HCT116 (cell line): ENCODE data around the gene MED23. TPM values are rescaled to one million over a fixed set of nuclear protein-coding genes. Genes with fewer than 3 reads are reported as not detected.

Experiments
- ATAC-seq: fragments of 200-7000 bp; cut with Tn5 transposase; 2 replicates; pipeline ENCODE4 v1.9.1; 2020; ENCODE audit warnings: mild to moderate bottlenecking, moderate library complexity
- BruUV-seq: library from RNA; stranded (reverse); fragments of 400-500 nt; replicated peaks from 2 replicates; lab custom pipeline; 2021; lab: Mats Ljungman, UMichigan
- CTCF ChIA-PET: fragments of 300-600 bp; sonication (Branson Sonifier 250); formaldehyde crosslinking; loops from one replicate; lab custom pipeline; 2021; ENCODE audit warnings: antibody characterized with exemption; lab: Charles Lee
- POLR2A ChIA-PET: fragments of 300-600, 350-600 bp; sonication (Branson Sonifier 250); formaldehyde crosslinking; loops from one replicate; lab custom pipeline; 2021; ENCODE audit warnings: antibody characterized with exemption; lab: Charles Lee
- RAD21 ChIA-PET, 2 experiments: fragments of 300-600 bp; sonication (Branson Sonifier 250); formaldehyde crosslinking; loops; one replicate each; lab custom pipeline; 2023; ENCODE audit warnings: low total read pairs in 2 of 2; ENCODE audit not compliant: uncharacterized antibody in 2 of 2, unreplicated experiment in 2 of 2, low non-redundant PET in 1 of 2; lab: Charles Lee
- DNase-seq: peaks from one replicate; pipeline ENCODE4 v3.0.0-alpha.2; 2010; ENCODE audit warnings: low read depth, low spot score
- H2AFZ ChIP-seq: fragments of 200-600 bp; shearing (Covaris generic), sonication (generic); 2 replicates; pipeline ENCODE4 v1.6.1; 2017; ENCODE audit warnings: low read depth, mixed run types, mixed read lengths, antibody characterized with exemption, low read length; ENCODE audit not compliant: poor library complexity, severe bottlenecking
- H3K27ac ChIP-seq: 2 replicates; pipeline ENCODE4 v1.5.1; 2012; ENCODE audit warnings: low read depth, low read length
- H3K27me3 ChIP-seq: fragments of 200-600 bp; sonication (generic); 2 replicates; pipeline ENCODE4 v1.6.1; 2016; ENCODE audit warnings: mixed run types, low read length, mixed read lengths; ENCODE audit not compliant: insufficient read depth
- H3K36me3 ChIP-seq, 2 experiments: fragments of 200-500 bp in 1 of 2; fragments of 200-600 bp in 1 of 2; sonication (Bioruptor generic) in 1 of 2; sonication (generic) in 1 of 2; 2 replicates each; pipeline versions ENCODE4 v1.5.1 to v1.6.1; 2014 to 2016; ENCODE audit warnings: low read length in 2 of 2, inconsistent platforms in 1 of 2, mixed read lengths in 1 of 2, mixed run types in 1 of 2; ENCODE audit not compliant: insufficient read depth in 2 of 2, control insufficient read depth in 1 of 2
- H3K4me1 ChIP-seq, 2 experiments: fragments of 200-600 bp in 1 of 2; sonication (generic) in 1 of 2; 2 replicates each; pipeline versions ENCODE4 v1.5.1 to v1.6.1; 2012 to 2017; ENCODE audit warnings: low read length in 2 of 2, inconsistent platforms in 1 of 2, mild to moderate bottlenecking in 1 of 2, mixed read lengths in 1 of 2, mixed run types in 1 of 2, moderate library complexity in 1 of 2; ENCODE audit not compliant: insufficient read depth in 2 of 2, control insufficient read depth in 1 of 2
- H3K4me2 ChIP-seq: fragments of 200-600 bp; sonication (generic); 2 replicates; pipeline ENCODE4 v1.6.1; 2017; ENCODE audit warnings: mixed run types, low read length, mixed read lengths
- H3K4me3 ChIP-seq, 2 experiments: fragments of 200-600 bp in 1 of 2; sonication (generic) in 1 of 2; replicated peaks in 1 of 2; 2 replicates each; pipeline ENCODE4 v1.5.1; 2011 to 2016; ENCODE audit warnings: low read length in 2 of 2, control low read depth in 1 of 2, low read depth in 1 of 2, mild to moderate bottlenecking in 1 of 2, mixed read lengths in 1 of 2, mixed run types in 1 of 2
- H3K79me2 ChIP-seq: fragments of 200-600 bp; sonication (generic); 2 replicates; pipeline ENCODE4 v1.6.1; 2017; ENCODE audit warnings: mild to moderate bottlenecking, mixed run types, low read length, moderate library complexity, mixed read lengths; ENCODE audit not compliant: insufficient read depth
- H3K9ac ChIP-seq: fragments of 200-600 bp; sonication (generic); 2 replicates; pipeline ENCODE4 v1.6.1; 2016; ENCODE audit warnings: low read length, mixed read lengths
- H3K9me2 ChIP-seq: fragments of 200-600 bp; sonication (generic), shearing (Covaris generic); 2 replicates; pipeline ENCODE4 v1.6.1; 2017; ENCODE audit warnings: mixed run types, mild to moderate bottlenecking, moderate library complexity; ENCODE audit not compliant: insufficient read depth
- H3K9me3 ChIP-seq, 2 experiments: fragments of 200-500 bp in 1 of 2; fragments of 200-600 bp in 1 of 2; sonication (Bioruptor generic) in 1 of 2; sonication (generic) in 1 of 2; 2 replicates each; pipeline ENCODE4 v1.6.1; 2014 to 2017; ENCODE audit warnings: low read length in 2 of 2, mixed read lengths in 2 of 2, inconsistent platforms in 1 of 2, low read depth in 1 of 2, mild to moderate bottlenecking in 1 of 2, mixed run types in 1 of 2, moderate library complexity in 1 of 2; ENCODE audit not compliant: control insufficient read depth in 1 of 2, insufficient read depth in 1 of 2
- H4K20me1 ChIP-seq: fragments of 200-600 bp; sonication (generic), shearing (Covaris generic); 2 replicates; pipeline ENCODE4 v1.6.1; 2017; ENCODE audit warnings: mixed run types, mild to moderate bottlenecking, moderate library complexity; ENCODE audit not compliant: insufficient read depth
- CEBPB ChIP-seq: IDR thresholded peaks from 2 replicates; pipeline ENCODE4 v1.6.1; 2012; ENCODE audit warnings: low read depth
- EGR1 ChIP-seq: IDR thresholded peaks from 2 replicates; pipeline ENCODE4 v1.6.1; 2012; ENCODE audit warnings: low read depth
- POLR2AphosphoS5 ChIP-seq: IDR thresholded peaks from 2 replicates; pipeline ENCODE4 v1.6.1; 2011; ENCODE audit warnings: mild to moderate bottlenecking, low read depth, low read length, moderate library complexity
- TCF7L2 ChIP-seq: IDR thresholded peaks from 2 replicates; pipeline ENCODE4 v1.7.0; 2011; ENCODE audit warnings: borderline replicate concordance, inconsistent platforms; ENCODE audit not compliant: insufficient read depth, insufficient read length; ENCODE audit errors: extremely low read depth
- intact Hi-C: fragments of 100-400 bp; cut with micrococcal nuclease; formaldehyde crosslinking; loops from 2 replicates; pipeline ENCODE4 v1.10.0; 2022
- total RNA-seq: library from RNA; stranded (reverse); gene quantifications from one replicate; pipeline ENCODE4 v1.2.1, GENCODE V29; 2021; ENCODE audit not compliant: unreplicated experiment
- TF ChIP-seq, protein P1 (sequence below), 3 experiments: fragments of 200-600 bp in 1 of 3; sonication (generic) in 1 of 3; IDR thresholded peaks in 2 of 3; conservative IDR thresholded peaks in 1 of 3; 2 replicates each; pipeline ENCODE4 v1.5.1; 2012 to 2017; ENCODE audit warnings: low read depth in 2 of 3, low read length in 2 of 3, antibody characterized with exemption in 1 of 3, borderline replicate concordance in 1 of 3, control low read depth in 1 of 3, mild to moderate bottlenecking in 1 of 3, mixed read lengths in 1 of 3, mixed run types in 1 of 3, moderate library complexity in 1 of 3; ENCODE audit not compliant: insufficient read depth in 1 of 3
- TF ChIP-seq, protein P2 (sequence below): IDR thresholded peaks from 2 replicates; pipeline ENCODE4 v1.6.1; 2011; ENCODE audit warnings: mild to moderate bottlenecking, low read length, moderate library complexity; ENCODE audit not compliant: insufficient replicate concordance; ENCODE audit errors: extremely low read depth

The MED23 gene
- total RNA-seq, 1 experiment from 2014 or later = 17.2 TPM

- Histone ChIP-seq H3K9me2 (no peaks in the 10 kb centered on the region), H2AFZ (no peak overlapping the region), H3K9me3 (no peaks in the 10 kb centered on the region), H3K4me3 (no peak overlapping the region), H3K4me2 (no peak overlapping the region), H4K20me1 (no peaks in the 10 kb centered on the region; the same call in 1 of the 2 replicates), H3K36me3 (peaks cover 9 to 32% of the 10 kb centered on the region in 2 experiments; a peak in 3 of 4 replicates), H3K4me1 (no peaks in the 10 kb centered on the region)
- ATAC-seq (no peak), DNase-seq (no peak)
- ChIA-PET CTCF (interaction anchor here (4.1 kb wide), 1 partner anchor 15 kb away, joined by 15 read pairs; the partner anchor contains the start of gene MED23), POLR2A (no interaction called here)
- no TSS peak for BruUV-seq
- intact Hi-C loops = no loop called here
- TF ChIP-seq, protein P1, sequence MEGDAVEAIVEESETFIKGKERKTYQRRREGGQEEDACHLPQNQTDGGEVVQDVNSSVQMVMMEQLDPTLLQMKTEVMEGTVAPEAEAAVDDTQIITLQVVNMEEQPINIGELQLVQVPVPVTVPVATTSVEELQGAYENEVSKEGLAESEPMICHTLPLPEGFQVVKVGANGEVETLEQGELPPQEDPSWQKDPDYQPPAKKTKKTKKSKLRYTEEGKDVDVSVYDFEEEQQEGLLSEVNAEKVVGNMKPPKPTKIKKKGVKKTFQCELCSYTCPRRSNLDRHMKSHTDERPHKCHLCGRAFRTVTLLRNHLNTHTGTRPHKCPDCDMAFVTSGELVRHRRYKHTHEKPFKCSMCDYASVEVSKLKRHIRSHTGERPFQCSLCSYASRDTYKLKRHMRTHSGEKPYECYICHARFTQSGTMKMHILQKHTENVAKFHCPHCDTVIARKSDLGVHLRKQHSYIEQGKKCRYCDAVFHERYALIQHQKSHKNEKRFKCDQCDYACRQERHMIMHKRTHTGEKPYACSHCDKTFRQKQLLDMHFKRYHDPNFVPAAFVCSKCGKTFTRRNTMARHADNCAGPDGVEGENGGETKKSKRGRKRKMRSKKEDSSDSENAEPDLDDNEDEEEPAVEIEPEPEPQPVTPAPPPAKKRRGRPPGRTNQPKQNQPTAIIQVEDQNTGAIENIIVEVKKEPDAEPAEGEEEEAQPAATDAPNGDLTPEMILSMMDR (IDR thresholded peaks at IDR 0.05 in 2 of 3, conservative IDR thresholded peaks at IDR 0.05 in 1 of 3; ENCODE audit: borderline replicate concordance in 1 of 3, insufficient read depth in 1 of 3, low read depth in 2 of 3, low read length in 2 of 3) = no peak
- no peak for TF ChIP-seq TCF7L2
- no peak for TF ChIP-seq POLR2AphosphoS5
- TF ChIP-seq CEBPB = no peak
- TF ChIP-seq, all 23 proteins: peak for 0
- Histone ChIP-seq H3K9ac (no peak overlapping the region), H3K27ac (no peak overlapping the region), H3K79me2 (no peaks in the 10 kb centered on the region), H3K27me3 (no peaks in the 10 kb centered on the region)
- RAD21 ChIA-PET = no interaction called here
Measured at GRCh38 chr6:131613296-131613925, 14.6 kb downstream of the MED23 start.

GRCh38 chr6:131602781-131603312, 25.2 kb downstream of the MED23 start:
- Histone ChIP-seq H3K79me2 (no peaks in the 10 kb centered on the region), H3K4me1 (no peaks in the 10 kb centered on the region), H3K4me3 (no peak overlapping the region), H3K4me2 (no peak overlapping the region), H3K9me3 (no peaks in the 10 kb centered on the region), H3K36me3 (peaks cover 19 to 43% of the 10 kb centered on the region in 2 experiments), H3K9me2 (no peaks in the 10 kb centered on the region), H3K27ac (no peak overlapping the region), H3K9ac (no peak overlapping the region), H4K20me1 (no peaks in the 10 kb centered on the region), H2AFZ (no peak overlapping the region), H3K27me3 (no peaks in the 10 kb centered on the region)
- ChIA-PET RAD21 (no interaction called here), POLR2A (interaction anchor here (1.2 kb wide), 1 partner anchor 25 kb away, joined by 3 read pairs; the partner anchor contains the start of gene MED23), CTCF (no interaction called here)
- DNase-seq (no peak), ATAC-seq (no peak)
- no TSS peak for BruUV-seq
- TF ChIP-seq, protein P2, sequence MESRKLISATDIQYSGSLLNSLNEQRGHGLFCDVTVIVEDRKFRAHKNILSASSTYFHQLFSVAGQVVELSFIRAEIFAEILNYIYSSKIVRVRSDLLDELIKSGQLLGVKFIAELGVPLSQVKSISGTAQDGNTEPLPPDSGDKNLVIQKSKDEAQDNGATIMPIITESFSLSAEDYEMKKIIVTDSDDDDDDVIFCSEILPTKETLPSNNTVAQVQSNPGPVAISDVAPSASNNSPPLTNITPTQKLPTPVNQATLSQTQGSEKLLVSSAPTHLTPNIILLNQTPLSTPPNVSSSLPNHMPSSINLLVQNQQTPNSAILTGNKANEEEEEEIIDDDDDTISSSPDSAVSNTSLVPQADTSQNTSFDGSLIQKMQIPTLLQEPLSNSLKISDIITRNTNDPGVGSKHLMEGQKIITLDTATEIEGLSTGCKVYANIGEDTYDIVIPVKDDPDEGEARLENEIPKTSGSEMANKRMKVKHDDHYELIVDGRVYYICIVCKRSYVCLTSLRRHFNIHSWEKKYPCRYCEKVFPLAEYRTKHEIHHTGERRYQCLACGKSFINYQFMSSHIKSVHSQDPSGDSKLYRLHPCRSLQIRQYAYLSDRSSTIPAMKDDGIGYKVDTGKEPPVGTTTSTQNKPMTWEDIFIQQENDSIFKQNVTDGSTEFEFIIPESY = no peak
- no peak for TF ChIP-seq EGR1
- intact Hi-C loops = no loop called here
